ENCODE measurements around the gene WARS2. TPM values are rescaled to one million over a fixed set of nuclear protein-coding genes. Genes with fewer than 3 reads are reported as not detected.

WARS2 gene
- total and polyA plus RNA-seq, 4 donors = 8.3 to 20.9 (median 15.6) TPM

- DNase-seq (ENCODE audit: low read depth in 4 of 6, low spot score in 6 of 6) = no peak
- Histone ChIP-seq H3K4me3 (ENCODE audit: low read depth, low read length) (no peak overlapping the region), H3K9me3 (ENCODE audit: control insufficient read depth, insufficient read depth, low read length) (no peaks in the 10 kb centered on the region), H3K36me3 (ENCODE audit: control insufficient read depth, insufficient read depth, low read length) (no peaks in the 10 kb centered on the region), H3K27ac (ENCODE audit: low read depth, low read length) (no peak overlapping the region), H3K27me3 (ENCODE audit: control insufficient read depth, insufficient read depth, low read length) (peaks cover 100% of the 10 kb centered on the region), H3K4me1 (ENCODE audit: control insufficient read depth, insufficient read depth, low read length) (peaks cover 34% of the 10 kb centered on the region)
- WGBS (ENCODE audit: insufficient coverage) = 56% methylated on average over 8 of the region's 14 CpGs
Measured at GRCh38 chr1:119003413-119004128, 136.9 kb downstream of the WARS2 start.

GRCh38 chr1:119002028-119002686 is 138.3 kb downstream of the WARS2 start:
- Histone ChIP-seq H3K9me3 (ENCODE audit: control insufficient read depth, insufficient read depth, low read length) (no peaks in the 10 kb centered on the region), H3K27ac (ENCODE audit: low read depth, low read length) (no peak overlapping the region), H3K36me3 (ENCODE audit: control insufficient read depth, insufficient read depth, low read length) (no peaks in the 10 kb centered on the region), H3K4me3 (ENCODE audit: low read depth, low read length) (no peak overlapping the region), H3K4me1 (ENCODE audit: control insufficient read depth, insufficient read depth, low read length) (peaks cover 20% of the 10 kb centered on the region), H3K27me3 (ENCODE audit: control insufficient read depth, insufficient read depth, low read length) (peaks cover 100% of the 10 kb centered on the region)
- no peak for DNase-seq (ENCODE audit: low read depth in 4 of 6, low spot score in 6 of 6)
- WGBS (ENCODE audit: insufficient coverage) = 18% methylated on average over 4 of the region's 16 CpGs

GRCh38 chr1:119001181-119002027 is 139.0 kb downstream of the WARS2 start:
- 0% methylated on average over 46 of the region's 49 CpGs for WGBS (ENCODE audit: insufficient coverage)
- H3K36me3 ChIP-seq (ENCODE audit: control insufficient read depth, insufficient read depth, low read length) = no peaks in the 10 kb centered on the region
- no peak for DNase-seq (ENCODE audit: low read depth in 4 of 6, low spot score in 6 of 6)
- H3K9me3 ChIP-seq (ENCODE audit: control insufficient read depth, insufficient read depth, low read length) = no peaks in the 10 kb centered on the region
- peaks cover 13% of the 10 kb centered on the region for H3K4me1 ChIP-seq (ENCODE audit: control insufficient read depth, insufficient read depth, low read length)
- H3K27me3 ChIP-seq (ENCODE audit: control insufficient read depth, insufficient read depth, low read length) = peaks cover 100% of the 10 kb centered on the region
- H3K4me3 ChIP-seq (ENCODE audit: low read depth, low read length) = peak overlapping the region; percentile 10
- no peak overlapping the region for H3K27ac ChIP-seq (ENCODE audit: low read depth, low read length)

- Histone ChIP-seq H3K27ac (ENCODE audit: low read depth, low read length) (no peak overlapping the region), H3K4me1 (ENCODE audit: control insufficient read depth, insufficient read depth, low read length) (peaks cover 11% of the 10 kb centered on the region), H3K36me3 (ENCODE audit: control insufficient read depth, insufficient read depth, low read length) (no peaks in the 10 kb centered on the region), H3K9me3 (ENCODE audit: control insufficient read depth, insufficient read depth, low read length) (no peaks in the 10 kb centered on the region), H3K27me3 (ENCODE audit: control insufficient read depth, insufficient read depth, low read length) (peaks cover 100% of the 10 kb centered on the region), H3K4me3 (ENCODE audit: low read depth, low read length) (peak overlapping the region; percentile 10)
- 1% methylated on average over 42 of the region's 44 CpGs for WGBS (ENCODE audit: insufficient coverage)
- DNase-seq (ENCODE audit: low read depth in 4 of 6, low spot score in 6 of 6) = peak in 2 of 6 donors; percentile 11 to 38
Measured at GRCh38 chr1:119000371-119001180, 139.9 kb downstream of the WARS2 start.

GRCh38 chr1:118999348-119000071 is 140.9 kb downstream of the WARS2 start:
- WGBS (ENCODE audit: insufficient coverage) = 3% methylated on average over 12 of the region's 27 CpGs
- Histone ChIP-seq H3K4me1 (ENCODE audit: control insufficient read depth, insufficient read depth, low read length) (peaks cover 11% of the 10 kb centered on the region), H3K4me3 (ENCODE audit: low read depth, low read length) (no peak overlapping the region), H3K9me3 (ENCODE audit: control insufficient read depth, insufficient read depth, low read length) (no peaks in the 10 kb centered on the region), H3K36me3 (ENCODE audit: control insufficient read depth, insufficient read depth, low read length) (no peaks in the 10 kb centered on the region), H3K27me3 (ENCODE audit: control insufficient read depth, insufficient read depth, low read length) (peaks cover 100% of the 10 kb centered on the region), H3K27ac (ENCODE audit: low read depth, low read length) (no peak overlapping the region)
- no peak for DNase-seq (ENCODE audit: low read depth in 4 of 6, low spot score in 6 of 6)

- WGBS (ENCODE audit: insufficient coverage) = 23% methylated on average over 2 of the region's 2 CpGs
- Histone ChIP-seq H3K27me3 (ENCODE audit: control insufficient read depth, insufficient read depth, low read length) (peaks cover 100% of the 10 kb centered on the region), H3K4me1 (ENCODE audit: control insufficient read depth, insufficient read depth, low read length) (peaks cover 14% of the 10 kb centered on the region), H3K4me3 (ENCODE audit: low read depth, low read length) (no peak overlapping the region), H3K9me3 (ENCODE audit: control insufficient read depth, insufficient read depth, low read length) (no peaks in the 10 kb centered on the region), H3K36me3 (ENCODE audit: control insufficient read depth, insufficient read depth, low read length) (no peaks in the 10 kb centered on the region), H3K27ac (ENCODE audit: low read depth, low read length) (no peak overlapping the region)
- DNase-seq (ENCODE audit: low read depth in 4 of 6, low spot score in 6 of 6) = no peak
Measured at GRCh38 chr1:118998171-118998570, 142.3 kb downstream of the WARS2 start.

- Histone ChIP-seq H3K27ac (ENCODE audit: low read depth, low read length) (no peak overlapping the region), H3K36me3 (ENCODE audit: control insufficient read depth, insufficient read depth, low read length) (no peaks in the 10 kb centered on the region), H3K27me3 (ENCODE audit: control insufficient read depth, insufficient read depth, low read length) (peaks cover 100% of the 10 kb centered on the region), H3K4me3 (ENCODE audit: low read depth, low read length) (no peak overlapping the region), H3K9me3 (ENCODE audit: control insufficient read depth, insufficient read depth, low read length) (no peaks in the 10 kb centered on the region), H3K4me1 (ENCODE audit: control insufficient read depth, insufficient read depth, low read length) (peaks cover 18% of the 10 kb centered on the region)
- DNase-seq (ENCODE audit: low read depth in 4 of 6, low spot score in 6 of 6) = no peak
- 29% methylated on average over 1 of the region's 7 CpGs for WGBS (ENCODE audit: insufficient coverage)
Measured at GRCh38 chr1:118997225-118997624, 143.2 kb downstream of the WARS2 start.

- no peak overlapping the region for H3K4me3 ChIP-seq (ENCODE audit: low read depth, low read length)
- no CpG with 5 or more reads among the region's 3 CpGs for WGBS (ENCODE audit: insufficient coverage)
Measured at GRCh38 chr1:118995312-118996016, 145.0 kb downstream of the WARS2 start.

More at GRCh38 chr1:118995312-118996016, 145.0 kb downstream of the WARS2 start:
- DNase-seq (ENCODE audit: low read depth in 4 of 6, low spot score in 6 of 6) = no peak
- H3K27me3 ChIP-seq (ENCODE audit: control insufficient read depth, insufficient read depth, low read length) = peaks cover 100% of the 10 kb centered on the region
- H3K36me3 ChIP-seq (ENCODE audit: control insufficient read depth, insufficient read depth, low read length) = no peaks in the 10 kb centered on the region
- peaks cover 1% of the 10 kb centered on the region for H3K9me3 ChIP-seq (ENCODE audit: control insufficient read depth, insufficient read depth, low read length)
- H3K4me1 ChIP-seq (ENCODE audit: control insufficient read depth, insufficient read depth, low read length) = peaks cover 11% of the 10 kb centered on the region
- H3K27ac ChIP-seq (ENCODE audit: low read depth, low read length) = no peak overlapping the region

All from spinal cord (tissue), 10 donors.